ENCODE measurements around the gene NRP1.

The NRP1 gene

DNA sequence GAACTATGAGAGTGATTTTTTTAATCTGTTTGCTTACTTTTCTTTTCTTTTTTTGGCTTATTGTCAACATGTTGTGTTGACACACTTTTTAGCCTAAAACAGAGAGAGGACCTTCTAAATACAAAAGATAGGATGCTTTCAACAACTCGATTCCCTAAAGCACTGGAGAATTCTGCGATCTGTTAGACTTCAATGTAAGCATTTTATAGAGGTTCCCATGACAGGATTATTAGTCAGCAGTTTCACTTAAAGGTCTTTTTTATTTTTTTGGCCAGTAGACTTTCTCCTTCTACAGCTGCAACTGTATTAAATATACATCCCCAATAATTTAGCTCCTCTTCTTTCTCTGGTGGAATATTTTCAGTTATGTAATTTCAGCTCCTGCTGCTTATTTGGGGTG is 12.7 kb upstream of the NRP1 start:
- DNase-seq: no peak

DNA sequence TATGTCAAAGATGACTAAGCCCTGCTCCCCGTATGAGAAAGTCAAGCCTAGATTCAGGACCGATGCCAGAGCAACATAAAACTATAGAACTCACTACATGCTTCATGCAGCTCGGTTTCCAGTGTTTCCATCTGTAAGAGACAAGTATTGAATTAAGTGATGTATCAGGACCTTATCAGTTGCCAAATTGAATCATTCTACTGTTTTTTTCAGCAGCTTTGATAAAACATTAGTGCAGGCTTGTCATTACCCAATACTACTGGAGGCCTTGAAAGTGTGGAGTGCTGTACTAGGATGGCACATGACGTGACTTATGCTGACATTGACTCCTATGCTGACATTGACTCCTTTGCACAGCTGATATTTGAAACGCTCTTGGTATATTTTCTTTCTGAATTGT is 10.8 kb upstream of the NRP1 start:
- DNase-seq: no peak

DNA sequence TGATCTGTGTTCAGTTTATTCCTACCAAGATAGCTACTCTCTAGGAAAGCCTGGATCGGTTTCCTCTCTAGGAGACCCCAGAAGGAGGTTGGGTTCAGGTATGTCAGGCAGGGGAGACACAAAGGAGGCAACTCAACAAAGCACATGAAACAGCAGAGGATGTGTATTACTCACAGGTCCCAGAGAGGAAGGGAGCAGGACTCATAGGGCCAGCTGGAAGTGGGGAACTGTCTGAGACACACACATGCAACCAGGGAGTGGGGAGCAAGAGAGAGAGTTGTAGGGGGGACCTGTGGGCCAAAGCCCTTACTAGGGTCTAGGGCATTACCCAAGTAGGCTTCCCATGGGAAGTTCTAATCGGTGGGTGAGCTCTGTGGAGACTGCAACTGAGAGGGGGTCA is 10.2 kb upstream of the NRP1 start:
- no peak for DNase-seq

DNA sequence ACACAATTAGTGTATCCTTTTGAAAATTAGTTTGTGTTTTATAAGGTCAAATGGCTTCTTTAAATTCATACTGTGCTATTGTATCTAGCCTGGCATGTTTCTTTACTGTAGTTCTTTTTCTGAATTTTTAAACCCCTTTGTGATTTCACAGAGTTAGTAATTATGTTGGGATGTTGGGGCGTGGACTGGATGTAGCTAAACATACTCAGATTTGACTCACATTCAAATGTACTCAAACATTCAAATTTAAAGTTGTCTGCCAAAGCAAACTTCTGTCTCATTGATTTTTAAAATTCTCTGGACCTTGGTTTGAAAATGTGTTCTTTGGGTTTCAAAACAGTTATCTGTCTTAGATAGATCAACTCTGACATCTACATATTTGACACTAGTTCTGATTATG is 7.2 kb upstream of the NRP1 start:
- DNase-seq: no peak

DNA sequence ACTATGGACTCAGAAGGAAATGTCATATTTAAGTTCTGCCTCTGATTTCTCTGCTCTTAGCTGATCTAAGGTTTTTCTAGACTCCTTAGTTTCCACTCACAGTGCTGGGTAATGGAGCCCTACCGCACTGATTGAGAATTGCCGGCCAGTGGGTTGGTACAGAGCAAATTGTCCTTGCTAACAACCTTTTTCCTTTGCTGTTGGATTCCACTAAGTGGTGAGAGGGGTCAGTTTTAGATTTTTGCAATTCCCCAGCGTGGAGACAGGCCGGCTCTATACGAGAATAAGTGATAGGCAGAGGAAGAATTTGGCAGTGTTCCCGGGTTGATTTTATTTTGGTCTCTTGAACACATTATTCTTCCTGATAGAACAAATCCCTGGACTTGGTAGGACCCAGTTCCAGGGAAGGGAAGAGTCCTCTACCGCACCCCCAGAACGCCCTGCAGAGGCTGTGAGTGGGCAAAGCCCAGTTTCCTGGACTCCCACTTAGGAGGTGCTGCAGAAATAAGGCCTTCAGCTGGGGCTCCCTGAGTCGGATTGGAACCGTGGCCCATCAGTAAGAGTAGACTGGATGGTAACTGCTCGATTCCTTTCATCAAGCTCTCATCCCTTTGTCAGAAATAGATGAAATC is 3.0 kb upstream of the NRP1 start:
- no peak for DNase-seq

DNA sequence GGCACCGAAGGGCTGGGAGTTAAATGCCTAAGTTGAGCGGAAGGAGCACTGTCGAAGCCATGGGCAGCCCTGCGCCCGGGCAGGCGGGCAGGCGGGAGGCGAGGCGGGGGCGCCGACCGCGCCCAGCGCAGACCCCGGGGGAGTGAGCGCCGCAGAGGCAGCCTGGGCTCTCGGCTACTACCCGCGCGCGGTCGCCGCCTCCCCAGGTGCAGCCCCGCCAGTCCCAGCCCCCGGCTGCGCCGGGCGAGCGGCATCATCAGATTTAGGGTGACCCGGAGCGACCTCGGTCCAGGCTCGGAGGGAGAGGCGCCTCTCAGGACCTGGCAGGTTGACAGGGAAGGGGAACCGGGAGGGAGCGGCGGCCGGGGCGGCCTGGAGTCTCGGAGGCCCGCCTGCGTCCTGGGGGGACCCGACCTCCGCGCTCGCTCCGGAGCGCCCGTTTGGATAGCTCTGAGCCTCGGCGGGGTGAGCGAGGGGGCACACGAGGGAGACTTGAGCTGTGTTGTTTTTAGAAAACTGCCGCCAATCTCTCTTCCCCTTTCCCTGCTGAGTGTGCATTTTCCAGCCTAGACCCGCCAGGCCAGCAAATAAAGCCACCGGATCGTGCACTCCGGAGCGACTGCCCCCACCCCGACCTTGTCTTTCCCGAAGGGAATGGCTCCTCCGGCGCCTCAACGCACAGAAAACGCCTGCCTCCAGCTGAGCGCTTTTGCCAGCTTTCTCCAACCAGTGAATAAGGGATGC is 2.3 kb upstream of the NRP1 start:
- DNase-seq: peak; percentile 15

DNA sequence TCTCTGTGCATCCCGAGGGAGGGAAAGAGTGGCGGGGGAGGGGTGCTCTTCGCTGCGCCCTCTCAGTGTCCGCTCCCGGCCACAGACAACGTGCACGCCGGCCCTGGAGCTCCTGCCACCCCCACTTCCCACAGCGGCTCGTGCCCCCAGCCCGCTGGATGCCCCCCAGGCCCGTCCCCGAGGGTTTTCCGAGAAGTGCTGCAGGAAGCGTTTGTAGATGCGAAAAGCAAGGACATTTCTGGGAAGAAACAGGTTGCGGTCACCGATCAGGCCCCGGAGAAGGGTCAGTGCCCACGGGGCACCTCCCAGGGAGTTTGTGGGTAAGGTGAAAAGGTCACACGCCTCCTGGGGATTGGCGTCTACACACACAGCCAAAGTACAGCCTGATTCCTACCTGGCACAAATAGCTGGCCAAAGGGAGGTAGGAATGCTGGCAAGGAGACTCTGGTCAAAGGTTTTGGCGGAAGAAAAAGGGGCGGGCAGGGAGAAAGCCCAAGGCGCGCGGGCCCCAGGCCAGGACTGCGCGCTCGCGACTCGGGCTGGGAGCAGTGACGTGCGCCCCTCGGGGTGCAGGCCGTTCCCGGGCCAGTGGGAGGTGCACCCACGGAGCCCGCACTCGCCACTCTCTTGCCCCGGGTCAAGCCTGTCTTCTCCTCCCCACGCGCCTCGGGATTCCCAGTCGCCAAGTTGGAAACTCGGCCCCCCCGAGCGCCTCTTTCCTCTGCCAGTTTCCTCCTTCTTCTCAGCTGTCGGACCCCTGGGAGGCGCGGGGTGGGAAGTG is 1.5 kb upstream of the NRP1 start:
- DNase-seq: peak; percentile 13

DNA sequence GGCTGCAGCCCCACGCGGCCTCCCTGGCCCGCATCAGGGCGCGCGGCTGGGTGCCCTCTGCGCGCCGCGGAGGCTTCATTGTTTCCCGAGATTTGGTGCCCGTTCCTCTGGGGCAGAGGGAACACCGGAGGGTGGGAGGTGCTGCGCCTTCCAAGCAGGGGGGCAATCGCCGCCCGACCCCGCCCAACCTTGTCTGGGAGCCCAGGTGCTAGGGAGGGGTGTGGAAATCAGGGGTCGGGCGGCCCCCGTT is 1.0 kb upstream of the NRP1 start:
- DNase-seq: no peak

DNA sequence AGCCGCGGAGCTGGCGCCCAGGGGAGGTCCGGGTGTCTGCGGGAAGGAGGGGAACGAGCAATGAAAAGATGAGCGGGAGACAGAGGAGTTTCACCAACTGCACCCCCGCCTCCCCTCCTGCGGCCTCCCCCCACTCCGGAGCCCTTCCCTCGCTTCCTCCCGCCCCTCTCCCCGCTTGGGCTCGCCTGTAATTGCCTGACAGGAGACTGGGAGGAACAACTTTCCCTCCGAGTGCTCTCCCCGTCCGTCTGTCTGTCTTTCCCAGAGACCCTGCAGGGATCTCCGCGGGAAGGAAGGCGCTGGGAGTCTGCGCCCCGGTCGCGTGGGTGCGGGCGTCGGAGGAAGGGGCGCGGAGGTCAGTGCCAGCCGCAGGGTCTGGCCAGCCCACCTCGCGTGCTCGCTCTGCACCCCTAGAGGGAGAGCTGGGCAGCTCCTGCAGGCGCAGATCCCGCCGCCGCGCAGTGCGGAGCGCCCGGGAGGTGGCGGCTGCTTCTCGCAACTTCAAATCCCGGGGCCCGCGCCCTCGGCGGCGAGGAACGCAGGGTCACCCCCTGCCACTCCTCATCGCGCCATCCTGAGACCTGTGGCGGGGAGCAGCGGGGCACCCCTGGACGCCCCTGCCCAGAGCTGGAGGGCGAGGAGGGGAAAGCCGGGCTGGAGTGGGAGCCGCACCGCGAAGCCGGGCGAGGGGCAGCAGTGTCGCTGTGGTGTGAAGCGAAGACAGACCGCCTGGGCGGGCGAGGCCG is 511 bp upstream of the NRP1 start:
- DNase-seq: peak; percentile 69

DNA sequence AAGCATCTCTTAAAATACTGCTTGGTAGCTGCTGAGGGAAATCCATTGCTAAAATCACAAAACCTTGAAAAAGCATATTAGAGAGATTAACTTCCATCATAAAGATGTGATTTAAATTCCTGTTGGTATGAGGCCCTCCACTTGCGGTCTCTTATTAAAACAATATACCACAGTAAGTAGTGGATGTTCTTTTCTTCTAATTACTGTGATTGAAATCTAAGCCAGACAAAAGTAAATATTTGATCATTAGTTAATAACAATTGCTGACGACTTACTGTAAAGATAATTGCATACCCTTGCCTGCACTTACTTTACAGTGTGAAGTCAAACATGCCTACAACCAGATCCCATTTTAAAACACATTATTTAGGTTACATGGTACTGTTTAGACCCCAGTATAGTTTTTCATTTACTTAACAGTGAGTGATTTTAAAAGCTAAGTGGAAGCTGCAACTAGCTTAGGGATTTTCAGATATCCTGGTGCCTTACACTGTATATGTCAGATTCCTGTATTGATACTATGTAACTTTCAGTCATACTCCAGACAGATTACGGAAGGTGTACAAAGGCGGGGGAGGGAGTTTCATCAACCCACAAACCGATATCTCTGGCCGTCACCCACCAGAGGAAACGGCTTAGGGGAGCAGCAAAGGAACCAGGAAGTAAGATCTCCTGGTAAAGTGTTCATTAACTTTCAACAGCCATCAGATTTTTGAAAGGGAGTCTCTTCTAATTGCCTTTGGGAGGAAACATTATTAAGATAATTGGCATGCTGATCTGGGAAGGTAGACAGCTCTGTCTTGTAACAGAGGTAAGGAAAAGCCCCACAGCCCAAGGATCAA is 986 bp downstream of the NRP1 start:
- DNase-seq: peak; percentile 53

DNA sequence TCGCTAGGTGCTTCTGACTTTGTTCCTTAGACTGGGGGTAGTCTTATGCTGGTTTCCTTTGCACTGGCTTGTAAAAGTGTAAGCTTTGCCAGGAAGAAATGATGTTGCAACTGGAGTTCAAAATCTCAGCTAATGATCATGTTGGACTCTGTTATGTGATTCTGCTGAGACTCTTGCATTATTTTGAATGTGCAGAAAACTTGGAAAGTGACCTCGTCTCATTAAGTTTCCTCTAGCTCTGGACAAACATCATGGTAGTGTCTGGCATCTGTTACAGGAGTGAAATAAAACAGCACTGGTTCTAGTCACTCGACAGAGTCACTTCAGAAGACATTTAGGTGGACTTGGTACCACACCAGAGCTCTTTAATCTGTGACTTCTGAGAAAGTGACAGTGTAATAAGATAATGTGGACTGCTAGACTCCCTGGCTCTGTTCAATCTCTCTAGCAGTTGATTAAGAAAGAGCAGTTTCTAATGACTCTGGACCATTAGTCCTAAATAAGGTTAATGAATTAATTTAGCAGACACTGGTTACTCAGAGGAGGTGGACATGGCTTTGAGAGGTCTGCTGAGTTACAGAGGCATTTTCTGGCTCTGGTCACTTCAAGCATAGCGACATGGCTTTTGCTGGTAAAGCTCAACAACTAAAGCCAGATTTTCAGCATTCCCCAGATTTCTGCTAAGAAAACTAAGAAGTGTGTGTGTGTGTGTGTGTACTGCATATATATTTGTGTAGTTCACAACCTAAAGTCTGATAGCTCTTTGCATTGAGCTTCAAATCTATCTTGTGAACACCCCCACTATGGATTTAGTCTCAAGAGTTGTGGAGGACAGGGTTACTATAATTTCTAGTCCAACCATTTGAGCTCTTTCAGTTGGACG is 2.0 kb downstream of the NRP1 start:
- DNase-seq: no peak

DNA sequence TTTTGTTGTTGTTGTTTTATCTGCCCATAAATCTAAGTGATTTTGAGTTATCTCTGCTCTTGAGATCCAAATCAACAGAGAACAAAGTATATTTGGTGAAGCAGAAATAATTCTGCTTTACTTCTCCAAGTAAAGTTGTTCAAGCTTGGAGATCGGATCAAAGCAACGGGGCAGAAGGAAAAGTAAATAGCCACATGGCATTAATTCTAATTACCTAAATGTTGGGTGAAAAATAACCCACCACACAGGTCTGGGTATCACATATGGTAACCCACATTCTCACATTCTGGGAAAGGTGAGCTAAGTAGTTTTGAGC is 3.1 kb downstream of the NRP1 start:
- no peak for DNase-seq

DNA sequence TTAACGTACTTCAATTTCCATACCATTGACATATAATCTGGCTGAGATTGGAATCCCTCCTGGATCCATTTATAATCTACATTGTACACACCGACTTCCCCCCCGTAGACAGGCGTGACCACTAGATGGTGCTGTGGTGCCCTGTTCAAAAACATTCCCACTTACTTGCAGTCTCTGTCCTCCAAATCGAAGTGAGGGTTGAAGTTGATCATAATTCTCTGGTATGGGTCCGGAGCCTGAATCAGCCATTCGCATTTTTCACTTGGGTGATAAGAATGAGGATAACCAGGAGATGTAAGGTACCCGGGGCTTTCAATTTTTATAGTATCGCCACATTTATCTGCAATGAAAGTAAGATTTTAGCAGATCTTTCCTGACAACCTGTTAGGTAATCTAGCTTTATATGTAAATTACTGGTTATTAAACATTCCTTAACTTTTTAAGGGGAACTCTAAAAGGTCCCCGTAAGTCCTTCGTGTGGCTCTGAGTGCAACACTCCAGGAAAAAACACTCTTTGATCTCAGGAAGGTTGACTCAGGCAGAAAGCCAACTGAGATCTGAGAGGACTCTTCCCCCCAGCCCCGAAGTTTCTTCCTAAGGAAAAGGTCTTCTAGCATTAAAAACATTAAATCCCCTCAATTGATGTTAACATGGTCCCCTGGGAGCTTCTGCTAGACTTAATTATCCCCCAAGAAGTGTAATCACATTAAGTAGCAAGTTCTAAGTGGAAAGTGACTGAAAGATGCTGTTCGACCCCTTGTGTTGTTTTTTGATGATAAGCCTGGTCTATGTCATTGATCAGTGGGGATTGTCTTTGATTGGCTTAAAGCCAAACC is 3.7 kb downstream of the NRP1 start:
- DNase-seq: peak; percentile 88

DNA sequence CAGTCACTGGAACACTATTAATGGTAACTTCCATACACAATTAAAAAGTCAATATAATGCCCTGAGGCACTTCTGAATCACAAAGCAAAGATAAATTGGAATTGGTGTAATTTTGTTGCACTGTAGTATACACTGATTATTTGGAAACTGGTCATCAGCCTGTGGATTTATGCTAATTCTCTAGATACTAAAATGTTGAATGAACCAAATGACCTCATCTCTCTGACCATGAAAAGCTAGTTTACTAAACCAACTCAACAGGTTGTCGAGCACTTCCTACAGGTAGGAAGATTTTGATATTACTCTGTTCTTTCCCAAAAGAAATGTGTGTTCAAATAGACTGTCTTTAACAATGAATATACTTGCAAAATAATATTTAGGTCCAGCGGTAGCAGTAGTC is 5.3 kb downstream of the NRP1 start:
- DNase-seq: no peak

DNA sequence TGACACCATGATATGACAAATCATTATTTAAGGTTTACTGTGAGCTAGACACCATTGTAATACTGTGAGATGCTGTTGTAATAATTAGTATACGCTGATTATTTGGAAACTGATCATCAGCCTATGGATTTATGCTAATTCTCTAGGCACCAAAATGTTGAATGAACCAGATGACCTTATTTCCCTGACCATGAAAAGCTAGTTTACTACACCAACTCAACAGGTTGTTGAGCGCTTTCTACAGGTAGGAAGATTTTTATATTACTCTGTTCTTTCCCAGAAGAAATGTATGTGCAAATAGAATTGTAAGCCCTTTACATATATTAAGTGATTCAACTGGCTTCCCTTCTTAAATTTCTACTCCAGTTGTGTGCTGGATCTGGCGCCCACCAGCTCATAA is 6.2 kb downstream of the NRP1 start:
- DNase-seq: no peak

DNA sequence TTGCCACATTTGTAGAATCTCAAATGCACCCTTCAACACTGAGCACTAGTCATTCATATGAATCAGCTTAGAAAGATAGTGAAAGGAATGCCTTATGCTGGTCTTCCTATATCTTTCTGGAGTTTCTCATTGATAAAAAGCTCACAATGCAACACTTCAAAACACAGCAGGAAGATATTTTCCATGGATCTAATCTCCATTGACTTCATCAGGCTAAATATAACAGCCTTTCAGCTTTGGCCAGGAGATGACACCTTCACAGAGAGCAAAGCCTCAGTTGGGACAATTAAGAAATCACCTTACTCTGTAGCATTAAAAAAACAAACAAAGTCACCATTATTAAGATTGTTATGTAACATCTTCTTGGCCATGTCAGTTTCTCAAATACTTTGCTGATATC is 6.7 kb downstream of the NRP1 start:
- DNase-seq: no peak

DNA sequence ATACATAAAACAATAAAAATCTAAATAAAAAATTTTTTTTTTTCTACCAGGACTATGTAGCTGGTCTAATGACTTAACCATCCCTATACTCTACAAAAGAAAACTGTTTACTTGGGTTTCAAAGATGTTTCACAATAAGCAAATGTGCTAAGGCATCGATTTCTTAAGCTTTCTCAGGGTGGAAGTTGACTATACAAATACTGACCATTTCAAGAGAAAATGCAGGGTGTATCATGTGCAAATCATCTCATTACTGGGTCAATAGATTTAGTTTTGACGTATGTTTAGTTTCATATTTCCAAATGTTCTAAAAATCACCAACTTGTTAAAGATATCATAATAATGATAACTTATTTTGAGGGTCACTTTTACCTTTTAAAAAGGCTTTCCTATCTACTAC is 7.5 kb downstream of the NRP1 start:
- no peak for DNase-seq

DNA sequence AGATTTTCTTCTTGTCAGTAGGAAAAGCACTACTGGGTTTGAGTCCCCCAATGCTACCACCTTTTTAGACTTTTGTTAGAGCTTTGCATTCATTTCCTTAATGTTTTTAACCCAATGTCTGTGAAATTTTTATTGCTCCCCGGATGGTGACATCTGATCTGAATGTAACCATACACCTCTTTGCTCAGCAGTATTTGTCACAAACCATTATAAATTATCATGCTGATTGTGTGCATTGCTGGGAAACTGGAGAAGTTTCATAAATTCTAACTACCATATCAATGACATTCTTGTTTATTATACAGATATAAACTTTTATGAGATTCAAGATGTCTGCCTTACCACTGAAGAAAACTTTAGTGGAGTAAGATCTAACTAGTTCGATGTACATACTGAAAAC is 8.5 kb downstream of the NRP1 start:
- DNase-seq: no peak

DNA sequence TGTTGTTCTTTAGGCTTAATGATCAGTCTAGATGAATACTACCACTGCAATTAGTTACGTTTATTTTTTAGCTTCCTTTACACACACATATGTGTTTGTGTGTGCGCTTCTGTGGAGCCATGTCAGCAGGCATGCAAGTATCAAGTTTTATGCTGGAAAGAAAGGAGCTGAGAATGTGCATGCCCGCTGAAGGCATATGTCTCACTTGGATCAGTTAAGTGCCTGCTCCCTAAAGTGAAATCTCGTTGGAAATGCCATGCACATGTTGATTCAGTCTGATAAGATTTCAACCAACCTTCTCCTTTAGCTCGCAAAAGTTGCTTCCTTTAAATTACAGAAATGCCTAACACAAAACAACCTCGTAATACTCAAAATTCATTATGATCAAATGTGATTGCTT is 10.7 kb downstream of the NRP1 start:
- no peak for DNase-seq

DNA sequence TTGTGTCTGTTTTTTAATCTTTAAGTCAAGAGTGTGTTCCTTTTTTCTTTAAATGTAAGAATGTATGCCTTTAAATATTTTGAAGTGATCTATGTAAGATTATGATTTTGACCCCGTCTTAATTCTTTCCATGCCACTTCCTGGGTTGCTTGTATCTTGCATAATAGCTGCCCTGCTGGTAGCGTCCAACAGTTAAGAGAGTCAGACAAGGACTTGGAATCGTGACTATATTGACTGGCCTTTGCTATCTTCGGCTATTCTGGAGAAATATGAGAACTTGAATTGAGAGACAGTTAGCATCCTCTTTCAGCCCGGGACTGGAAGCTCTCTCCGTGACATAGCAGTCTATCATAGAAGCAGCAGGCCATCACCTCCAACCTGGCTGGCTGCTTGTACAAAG is 13.0 kb downstream of the NRP1 start:
- DNase-seq: no peak

DNA sequence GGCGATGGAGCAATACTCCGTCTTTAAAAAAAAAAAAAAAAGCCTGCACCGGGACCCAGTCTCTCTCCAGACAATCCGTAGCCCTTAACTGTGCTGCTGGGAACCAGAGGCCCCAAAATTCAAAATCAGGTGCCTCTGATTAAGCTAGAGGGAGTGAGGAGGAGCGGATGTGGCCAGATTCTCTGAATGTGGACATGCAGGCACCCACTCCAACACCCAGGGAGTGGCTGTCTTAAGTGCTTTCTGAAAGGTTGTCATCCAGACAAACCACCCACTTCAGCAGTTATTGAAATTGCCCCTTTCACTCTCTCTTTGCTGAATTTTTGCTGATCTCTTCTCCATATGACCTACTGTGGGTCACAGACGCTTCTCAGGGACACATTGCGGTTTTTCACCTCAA is 14.2 kb downstream of the NRP1 start:
- no peak for DNase-seq
